HG03558 (cell line): ENCODE results near the gene GLTPD2.
A peak's percentile ranks its signal among the peaks of the same experiment; 100 is the strongest.
"Not testable (repeated sequence)": the region's sequence is repeated elsewhere in the genome, so short reads cannot be mapped to it uniquely, and the experiment has no call there.

ENCODE experiments used
- ATAC-seq: cut with Tn5 transposase; IDR thresholded peaks from one replicate; pipeline ENCODE4 v1.9.1; 2021; ENCODE audit warnings: moderate number of reproducible peaks; ENCODE audit not compliant: unreplicated experiment; ENCODE audit errors: extremely low read depth

The GLTPD2 gene

GRCh38 chr17:4806777-4807604 is 18.2 kb downstream of the GLTPD2 start, which contains the start of gene PLD2:
PLD2 (plus strand) TSS chr17:4807152; CDS start chr17:4807773, 621 bp downstream.
- ATAC-seq = no peak

GRCh38 chr17:4807605-4808377 is 19.0 kb downstream of the GLTPD2 start:
- no peak for ATAC-seq

- ATAC-seq = no peak
These were observed 19.6 kb downstream of the GLTPD2 start for GRCh38 chr17:4808378-4808767.

- no peak for ATAC-seq
These were observed 22.0 kb downstream of the GLTPD2 start for GRCh38 chr17:4810696-4811290.

- ATAC-seq = no peak
These were observed 22.7 kb downstream of the GLTPD2 start for GRCh38 chr17:4811471-4811870.

GRCh38 chr17:4812690-4813089 is 23.9 kb downstream of the GLTPD2 start:
- ATAC-seq = no peak

- ATAC-seq = no peak
These were observed 26.4 kb downstream of the GLTPD2 start for GRCh38 chr17:4815043-4815675.

- no peak for ATAC-seq
These were observed 28.1 kb downstream of the GLTPD2 start for GRCh38 chr17:4816826-4817225.

GRCh38 chr17:4818276-4818675 is 29.5 kb downstream of the GLTPD2 start:
- ATAC-seq = no peak

- no peak for ATAC-seq
These were observed 34.1 kb downstream of the GLTPD2 start for GRCh38 chr17:4822835-4823234.

- ATAC-seq = no peak
These were observed 34.8 kb downstream of the GLTPD2 start for GRCh38 chr17:4823373-4824089.

- no peak for ATAC-seq
These were observed 38.6 kb downstream of the GLTPD2 start for GRCh38 chr17:4827399-4827798.

- ATAC-seq = not testable (repeated sequence)
These were observed 44.0 kb downstream of the GLTPD2 start for GRCh38 chr17:4832829-4833177.

- ATAC-seq = peak; percentile 63
These were observed 44.6 kb downstream of the GLTPD2 start, which contains the start of gene MINK1 for GRCh38 chr17:4833178-4833940. MINK1 (plus strand) TSS chr17:4833340; CDS start chr17:4833584, 244 bp downstream.

GRCh38 chr17:4833941-4834680 is 45.3 kb downstream of the GLTPD2 start:
- no peak for ATAC-seq

GRCh38 chr17:4834681-4835020 is 45.9 kb downstream of the GLTPD2 start:
- no peak for ATAC-seq

- ATAC-seq = no peak
These were observed 47.5 kb downstream of the GLTPD2 start for GRCh38 chr17:4836221-4836620.

- no peak for ATAC-seq
These were observed 48.9 kb downstream of the GLTPD2 start for GRCh38 chr17:4837471-4838308.
